Karpas-422 (cell line): Measurements from ENCODE around the gene DYNLT2. TPM values are rescaled to one million over a fixed set of nuclear protein-coding genes. Genes with fewer than 3 reads are reported as not detected.

ENCODE experiments used
- DNase-seq: peaks from one replicate; pipeline ENCODE4 v3.0.0-alpha.2; 2015
- H2AFZ ChIP-seq: fragments of 200-600 bp; sonication (generic); 2 replicates; pipeline ENCODE4 v1.6.1; 2014; ENCODE audit warnings: antibody characterized with exemption, low read length, mixed read lengths
- H3K27ac ChIP-seq: fragments of 200-600 bp; sonication (generic); 2 replicates; pipeline ENCODE4 v1.5.1; 2014; ENCODE audit warnings: mild to moderate bottlenecking, low read length, moderate library complexity
- H3K27me3 ChIP-seq: fragments of 200-600 bp; sonication (generic); 2 replicates; pipeline ENCODE4 v1.6.1; 2014; ENCODE audit warnings: low read length, mixed read lengths
- H3K36me3 ChIP-seq: fragments of 200-600 bp; sonication (generic); 2 replicates; pipeline ENCODE4 v1.6.1; 2014; ENCODE audit warnings: low read length, mixed read lengths; ENCODE audit not compliant: insufficient read depth
- H3K4me1 ChIP-seq: fragments of 200-600 bp; sonication (generic); 2 replicates; pipeline ENCODE4 v1.6.1; 2014; ENCODE audit warnings: mild to moderate bottlenecking, low read length, mixed read lengths
- H3K4me2 ChIP-seq: fragments of 200-600 bp; sonication (generic); 2 replicates; pipeline ENCODE4 v1.6.1; 2014; ENCODE audit warnings: low read length, low read depth, mild to moderate bottlenecking; ENCODE audit not compliant: poor library complexity, severe bottlenecking
- H3K4me3 ChIP-seq: fragments of 200-600 bp; sonication (generic); 2 replicates; pipeline ENCODE4 v1.5.1; 2014; ENCODE audit warnings: mild to moderate bottlenecking, antibody characterized with exemption, low read length, mixed read lengths
- H3K79me2 ChIP-seq: fragments of 200-600 bp; sonication (generic); 2 replicates; pipeline ENCODE4 v1.6.1; 2014; ENCODE audit warnings: mild to moderate bottlenecking, low read length, mixed read lengths
- H3K9ac ChIP-seq: fragments of 200-600 bp; sonication (generic); 2 replicates; pipeline ENCODE4 v1.6.0; 2014; ENCODE audit warnings: low read length
- H3K9me2 ChIP-seq: fragments of 200-600 bp; sonication (generic), shearing (Covaris generic); replicated peaks from 2 replicates; pipeline ENCODE4 v1.6.0; 2014; ENCODE audit warnings: mild to moderate bottlenecking, low read length, moderate library complexity; ENCODE audit not compliant: insufficient read depth
- H3K9me3 ChIP-seq: fragments of 300-700, 200-600 bp; sonication (generic); 2 replicates; pipeline ENCODE4 v1.6.1; 2014; ENCODE audit warnings: low read length, mixed read lengths
- H4K20me1 ChIP-seq: fragments of 200-600 bp; sonication (generic); 2 replicates; pipeline ENCODE4 v1.6.1; 2014; ENCODE audit warnings: mild to moderate bottlenecking, antibody characterized with exemption, low read length, low read depth; ENCODE audit not compliant: insufficient read depth
- total RNA-seq: library from RNA; depleted of rRNA; stranded (reverse); fragments of >200 nt; shearing (Covaris generic); gene quantifications from 2 replicates; pipeline ENCODE4 v1.2.3, GENCODE V29; 2014; ENCODE audit warnings: low replicate concordance

Gene DYNLT2
- total RNA-seq, 1 experiment from 2014 or later: 5.8 TPM

DNA sequence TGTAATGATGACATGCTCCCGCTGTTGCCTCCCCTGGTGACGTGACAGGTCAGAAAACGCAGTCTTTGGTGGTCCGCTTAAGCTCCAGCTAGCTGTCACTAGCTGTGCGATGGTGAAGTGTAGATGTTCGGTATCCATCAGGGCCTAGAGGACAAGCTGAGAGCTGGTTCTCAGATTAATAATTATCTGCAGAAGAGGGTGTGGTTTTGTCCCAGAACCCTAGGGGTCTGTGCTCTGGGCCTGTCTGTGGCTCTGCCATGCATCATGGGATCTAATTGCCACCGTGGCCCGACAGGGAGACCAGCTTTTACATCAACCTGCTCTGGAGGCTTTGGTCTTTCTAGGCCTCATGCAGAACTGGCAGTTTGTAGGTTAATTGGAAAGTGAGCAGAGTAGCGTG, 34.2 kb upstream of the DYNLT2 start:
- Histone ChIP-seq H3K79me2 (no peaks in the 10 kb centered on the region), H3K9ac (no peak overlapping the region), H3K9me3 (no peaks in the 10 kb centered on the region), H3K4me3 (no peak overlapping the region), H4K20me1 (no peaks in the 10 kb centered on the region), H3K27me3 (no peaks in the 10 kb centered on the region), H3K36me3 (peaks cover 5% of the 10 kb centered on the region; the same call in 1 of the 2 replicates), H3K9me2 (no peaks in the 10 kb centered on the region), H3K27ac (no peak overlapping the region), H3K4me2 (no peak overlapping the region), H2AFZ (no peak overlapping the region), H3K4me1 (peaks cover 9% of the 10 kb centered on the region)
- DNase-seq: no peak

DNA sequence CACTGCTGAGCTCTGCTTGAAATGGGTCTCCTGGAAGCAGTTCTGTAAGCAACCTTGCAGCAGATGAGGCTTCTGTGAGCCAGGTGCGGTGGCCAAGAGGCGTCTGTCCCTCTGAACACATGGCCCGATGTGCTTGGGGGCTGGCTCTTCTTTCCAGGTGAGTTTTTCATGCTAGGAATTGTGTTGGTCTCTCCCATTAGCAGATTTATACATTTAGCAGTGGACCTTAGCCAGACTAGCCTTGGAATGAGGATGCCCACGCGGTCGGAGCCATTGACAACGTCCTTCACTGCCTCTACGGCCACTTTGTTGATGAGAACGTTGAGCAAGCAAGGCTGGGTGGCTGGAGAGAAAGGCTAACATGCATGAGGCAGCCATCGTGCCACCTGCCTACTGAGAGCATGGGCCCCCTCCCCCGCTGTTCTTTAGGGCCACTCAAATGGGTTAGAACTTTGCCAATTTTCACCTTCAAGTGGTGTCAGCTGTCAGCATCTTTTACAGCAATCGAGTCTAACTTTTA, 33.5 kb upstream of the DYNLT2 start:
- Histone ChIP-seq H3K27me3 (no peaks in the 10 kb centered on the region), H3K9me2 (no peaks in the 10 kb centered on the region), H3K27ac (no peak overlapping the region), H3K4me3 (no peak overlapping the region), H3K9me3 (no peaks in the 10 kb centered on the region), H2AFZ (no peak overlapping the region), H4K20me1 (no peaks in the 10 kb centered on the region), H3K79me2 (no peaks in the 10 kb centered on the region), H3K9ac (no peak overlapping the region), H3K4me1 (peaks cover 3% of the 10 kb centered on the region), H3K4me2 (no peak overlapping the region), H3K36me3 (peaks cover 5% of the 10 kb centered on the region; the same call in 1 of the 2 replicates)
- DNase-seq: no peak

DNA sequence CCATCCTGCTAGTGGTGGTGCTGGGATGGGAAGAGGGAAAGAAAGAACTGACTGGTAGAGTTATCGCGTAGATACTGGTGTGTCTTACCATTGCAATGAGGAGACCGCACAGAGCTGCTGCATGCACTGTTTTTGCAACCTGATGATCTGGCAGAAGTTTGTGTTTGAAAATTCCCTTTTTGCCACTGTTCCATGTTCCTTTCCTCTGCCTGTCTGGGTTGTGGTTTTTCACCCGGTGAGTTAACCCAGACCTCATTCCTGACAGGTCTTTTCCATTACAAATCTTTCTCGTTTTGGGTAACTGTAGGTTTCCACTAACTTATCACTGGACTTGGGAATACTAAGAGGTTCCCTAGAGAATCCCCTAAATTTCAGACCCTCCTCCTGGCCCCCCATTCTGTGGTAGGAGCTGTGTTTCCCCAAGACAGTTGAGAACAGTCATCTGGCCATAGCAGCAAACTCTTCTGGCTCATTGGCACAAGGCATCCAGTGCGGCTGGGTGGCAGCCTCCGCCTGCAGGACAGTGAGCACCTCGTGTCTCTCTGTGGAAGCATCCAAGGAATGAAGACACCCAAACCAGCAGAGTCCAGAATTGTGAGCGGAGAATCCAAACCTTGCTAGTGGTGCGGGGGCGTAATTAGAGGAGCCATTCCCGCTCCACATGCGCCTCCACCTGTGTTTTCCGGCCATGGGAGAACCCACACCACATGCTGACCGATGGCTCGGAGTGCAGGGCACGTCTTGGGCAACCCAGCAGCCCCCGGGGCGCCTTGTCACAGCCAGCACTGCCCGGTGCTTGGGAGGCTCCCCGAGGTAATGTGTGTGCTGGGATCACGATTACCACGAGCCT, 32.8 kb upstream of the DYNLT2 start:
- Histone ChIP-seq H3K4me1 (no peaks in the 10 kb centered on the region), H3K9ac (no peak overlapping the region), H3K4me3 (no peak overlapping the region), H3K9me3 (no peaks in the 10 kb centered on the region), H3K36me3 (peaks cover 5% of the 10 kb centered on the region; the same call in 1 of the 2 replicates), H3K4me2 (no peak overlapping the region), H3K27me3 (no peaks in the 10 kb centered on the region), H2AFZ (no peak overlapping the region), H4K20me1 (no peaks in the 10 kb centered on the region), H3K9me2 (no peaks in the 10 kb centered on the region), H3K79me2 (no peaks in the 10 kb centered on the region), H3K27ac (no peak overlapping the region)
- DNase-seq: no peak

DNA sequence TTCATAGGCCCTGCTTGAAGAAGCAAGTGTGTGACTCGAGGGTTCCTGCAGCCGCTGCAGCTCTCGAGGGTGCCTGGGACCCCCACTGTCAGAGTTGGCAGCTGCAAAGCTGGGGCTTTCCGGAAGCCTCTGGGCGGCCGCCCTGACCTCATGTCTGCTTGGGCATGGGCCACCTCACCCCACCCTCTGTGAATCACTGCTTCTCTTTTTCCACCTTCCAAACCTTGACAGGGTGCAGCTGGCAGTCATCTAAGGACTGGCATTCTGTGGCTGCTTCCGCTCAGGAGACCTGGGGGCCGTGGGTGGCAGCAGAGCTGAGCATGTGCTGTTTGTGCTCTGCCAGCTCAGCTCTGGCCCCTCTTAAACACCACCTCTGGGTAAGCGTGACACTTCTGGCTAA, 32.0 kb upstream of the DYNLT2 start:
- no peaks in the 10 kb centered on the region for H3K27me3 ChIP-seq
- peaks cover 5% of the 10 kb centered on the region; the same call in 1 of the 2 replicates for H3K36me3 ChIP-seq
- no peaks in the 10 kb centered on the region for H3K9me2 ChIP-seq
- no peak overlapping the region for H3K4me3 ChIP-seq
- no peak overlapping the region for H3K9ac ChIP-seq
- no peaks in the 10 kb centered on the region for H4K20me1 ChIP-seq
- no peak for DNase-seq
- H3K9me3 ChIP-seq: no peaks in the 10 kb centered on the region
- H3K4me1 ChIP-seq: no peaks in the 10 kb centered on the region
- H3K27ac ChIP-seq: no peak overlapping the region
- H3K4me2 ChIP-seq: no peak overlapping the region
- no peak overlapping the region for H2AFZ ChIP-seq
- H3K79me2 ChIP-seq: no peaks in the 10 kb centered on the region

DNA sequence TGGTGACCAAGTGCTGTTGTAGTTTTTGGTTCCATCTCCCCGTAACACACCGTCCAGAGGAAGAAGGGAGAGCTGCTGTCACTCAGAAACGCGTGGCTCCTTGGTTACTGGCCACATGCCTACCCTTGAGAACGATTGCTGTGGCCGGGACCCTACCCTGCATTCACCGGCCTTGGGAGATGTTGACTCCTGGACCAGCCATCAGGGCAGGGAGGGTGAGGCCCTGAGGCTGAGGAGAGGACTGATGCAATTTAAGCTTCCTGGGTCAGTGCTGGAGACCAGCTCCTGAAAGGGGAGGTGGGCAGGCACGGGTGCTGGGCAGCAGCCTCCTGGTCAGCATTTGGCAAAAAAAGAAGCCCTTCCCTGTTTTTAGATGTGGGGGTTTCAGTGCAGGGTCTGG, 31.6 kb upstream of the DYNLT2 start:
- H3K4me2 ChIP-seq: no peak overlapping the region
- H3K9ac ChIP-seq: no peak overlapping the region
- no peaks in the 10 kb centered on the region for H3K27me3 ChIP-seq
- H3K36me3 ChIP-seq: peaks cover 5% of the 10 kb centered on the region; the same call in 1 of the 2 replicates
- H3K27ac ChIP-seq: no peak overlapping the region
- no peaks in the 10 kb centered on the region for H3K4me1 ChIP-seq
- H2AFZ ChIP-seq: no peak overlapping the region
- H4K20me1 ChIP-seq: no peaks in the 10 kb centered on the region
- no peak overlapping the region for H3K4me3 ChIP-seq
- no peaks in the 10 kb centered on the region for H3K9me2 ChIP-seq
- no peak for DNase-seq
- H3K9me3 ChIP-seq: no peaks in the 10 kb centered on the region
- H3K79me2 ChIP-seq: no peaks in the 10 kb centered on the region

DNA sequence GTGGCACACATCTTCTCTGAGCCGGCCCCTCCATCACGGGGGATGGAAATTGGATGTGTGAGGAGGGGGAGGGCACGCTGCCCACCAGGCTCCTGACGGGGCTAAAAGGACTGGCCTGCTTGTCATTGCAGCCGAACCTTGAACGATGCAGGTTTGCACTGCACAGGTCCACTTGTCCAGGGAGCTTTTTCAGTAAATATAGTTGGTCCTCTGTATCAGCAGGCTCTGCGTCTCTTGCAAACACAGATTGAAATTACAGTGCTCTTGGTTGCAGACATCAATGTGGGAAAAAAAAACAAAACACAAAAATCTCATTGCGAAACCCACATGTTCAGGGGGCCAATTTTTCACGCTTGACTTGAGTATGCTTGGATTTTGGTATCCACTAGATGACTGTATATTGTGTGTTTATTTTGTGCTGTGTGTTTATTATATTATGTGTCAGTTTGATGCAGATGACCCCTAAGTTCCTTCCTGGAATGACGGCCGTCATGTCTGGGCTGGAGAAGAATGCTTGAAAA, 29.3 kb upstream of the DYNLT2 start:
- H3K9me2 ChIP-seq: no peaks in the 10 kb centered on the region
- H3K9ac ChIP-seq: no peak overlapping the region
- no peak overlapping the region for H2AFZ ChIP-seq
- H3K27me3 ChIP-seq: no peaks in the 10 kb centered on the region
- H4K20me1 ChIP-seq: no peaks in the 10 kb centered on the region
- no peaks in the 10 kb centered on the region for H3K4me1 ChIP-seq
- no peaks in the 10 kb centered on the region for H3K9me3 ChIP-seq
- no peak overlapping the region for H3K4me3 ChIP-seq
- no peaks in the 10 kb centered on the region for H3K79me2 ChIP-seq
- no peak for DNase-seq
- no peak overlapping the region for H3K4me2 ChIP-seq
- H3K36me3 ChIP-seq: peaks cover 5% of the 10 kb centered on the region; the same call in 1 of the 2 replicates
- H3K27ac ChIP-seq: no peak overlapping the region

DNA sequence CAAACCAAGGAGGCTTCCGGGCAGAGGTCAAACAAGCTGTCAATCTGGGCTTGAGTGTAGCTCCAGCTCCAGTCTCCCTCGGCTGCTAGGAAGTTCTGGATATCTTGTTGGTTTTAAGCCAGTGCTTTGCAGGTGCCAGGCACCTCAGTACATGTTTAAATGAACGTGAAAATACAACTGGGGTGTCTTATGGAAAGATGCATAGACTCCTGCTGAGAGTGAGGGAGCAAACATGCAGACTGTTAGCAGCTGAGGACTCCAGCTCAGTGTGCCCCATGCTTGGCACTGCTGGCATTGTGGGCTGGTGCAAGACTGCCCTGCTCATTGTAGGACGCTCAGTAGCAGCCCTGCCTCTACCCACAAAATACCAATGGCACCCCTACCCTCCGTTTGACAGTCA, 28.5 kb upstream of the DYNLT2 start:
- no peak overlapping the region for H3K27ac ChIP-seq
- no peak overlapping the region for H3K4me3 ChIP-seq
- H4K20me1 ChIP-seq: no peaks in the 10 kb centered on the region
- no peak overlapping the region for H2AFZ ChIP-seq
- no peaks in the 10 kb centered on the region for H3K27me3 ChIP-seq
- H3K9me2 ChIP-seq: no peaks in the 10 kb centered on the region
- no peak overlapping the region for H3K4me2 ChIP-seq
- no peaks in the 10 kb centered on the region for H3K4me1 ChIP-seq
- DNase-seq: no peak
- H3K36me3 ChIP-seq: peaks cover 5% of the 10 kb centered on the region
- no peaks in the 10 kb centered on the region for H3K79me2 ChIP-seq
- H3K9me3 ChIP-seq: no peaks in the 10 kb centered on the region
- no peak overlapping the region for H3K9ac ChIP-seq

DNA sequence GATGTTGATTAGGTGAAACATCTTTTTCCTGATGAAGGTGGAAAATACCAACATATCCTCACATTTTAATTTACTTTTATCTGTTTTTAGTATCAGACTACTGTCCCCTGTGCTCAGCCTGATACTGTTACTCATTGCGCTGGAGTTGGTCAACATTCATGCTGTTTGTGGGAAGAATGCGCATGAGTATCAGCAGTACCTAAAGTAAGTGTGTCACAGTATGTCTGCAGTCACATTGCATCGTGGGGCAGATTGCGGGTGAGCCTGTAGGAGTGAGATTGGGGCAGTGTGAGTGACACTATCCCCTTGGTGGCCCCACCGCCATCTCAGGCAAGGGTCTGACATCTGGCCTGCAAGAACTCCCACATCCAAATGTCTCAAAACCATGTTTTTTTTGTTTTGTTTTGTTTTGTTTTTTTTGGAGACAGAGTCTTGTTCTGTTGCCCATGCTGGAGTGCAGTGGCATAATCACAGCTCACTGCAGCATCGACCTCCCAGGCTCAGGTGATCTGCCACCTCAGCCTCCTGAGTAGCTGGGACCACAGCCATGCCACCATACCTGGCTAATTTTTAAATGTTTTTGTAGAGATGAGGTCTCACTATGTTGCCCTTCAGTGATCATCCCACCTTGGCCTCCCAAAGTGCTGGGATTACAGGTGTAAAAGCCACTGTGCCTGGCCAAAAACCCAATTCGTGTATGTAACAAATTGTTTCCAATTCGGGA, 27.9 kb upstream of the DYNLT2 start:
- no peak for DNase-seq
- H3K79me2 ChIP-seq: no peaks in the 10 kb centered on the region
- H3K4me3 ChIP-seq: no peak overlapping the region
- H3K4me1 ChIP-seq: no peaks in the 10 kb centered on the region
- no peaks in the 10 kb centered on the region for H3K9me3 ChIP-seq
- no peak overlapping the region for H3K27ac ChIP-seq
- H3K4me2 ChIP-seq: no peak overlapping the region
- H3K9me2 ChIP-seq: no peaks in the 10 kb centered on the region
- H4K20me1 ChIP-seq: no peaks in the 10 kb centered on the region
- H3K36me3 ChIP-seq: peaks cover 5% of the 10 kb centered on the region
- H3K9ac ChIP-seq: no peak overlapping the region
- no peaks in the 10 kb centered on the region for H3K27me3 ChIP-seq
- H2AFZ ChIP-seq: no peak overlapping the region
